Neural cell (in vitro differentiated cells): ENCODE results near the gene SWT1. TPM values are rescaled to one million over a fixed set of nuclear protein-coding genes. Genes with fewer than 3 reads are reported as not detected.
"Not testable (repeated sequence)": the region's sequence is repeated elsewhere in the genome, so short reads cannot be mapped to it uniquely, and the experiment has no call there.

Experiments
- H2AFZ ChIP-seq: fragments of 200-600, 300-800 bp; sonication (generic), shearing (Covaris generic); 2 replicates; pipeline ENCODE4 v1.6.0; 2014; ENCODE audit warnings: low read depth, mild to moderate bottlenecking, antibody characterized with exemption, low read length, moderate library complexity
- H3F3A ChIP-seq: fragments of 200-600 bp; shearing (Covaris generic); 2 replicates; pipeline ENCODE4 v1.6.1; 2016; ENCODE audit warnings: mild to moderate bottlenecking, moderate library complexity, mixed read lengths, antibody characterized with exemption, low read length; ENCODE audit not compliant: insufficient read depth, poor library complexity, severe bottlenecking
- H3K27ac ChIP-seq: fragments of 200-600, 300-800 bp; sonication (generic), shearing (Covaris generic); 2 replicates; pipeline ENCODE4 v1.5.1; 2014; ENCODE audit warnings: mild to moderate bottlenecking, low read length, moderate library complexity
- H3K27me3 ChIP-seq: fragments of 300-800, 200-600 bp; sonication (generic), shearing (Covaris generic); 2 replicates; pipeline ENCODE4 v1.6.0; 2014; ENCODE audit warnings: mild to moderate bottlenecking, low read depth, low read length, moderate library complexity; ENCODE audit not compliant: insufficient read depth
- H3K36me3 ChIP-seq: fragments of 300-800, 200-600 bp; sonication (generic), shearing (Covaris generic); 2 replicates; pipeline ENCODE4 v1.5.1; 2014; ENCODE audit warnings: mild to moderate bottlenecking, antibody characterized with exemption, low read length, moderate library complexity; ENCODE audit not compliant: insufficient read depth
- H3K4me2 ChIP-seq: fragments of 300-800, 200-600 bp; sonication (generic), shearing (Covaris generic); 2 replicates; pipeline ENCODE4 v1.6.0; 2014; ENCODE audit warnings: mild to moderate bottlenecking, low read length
- H3K4me3 ChIP-seq: fragments of 300-800, 200-600 bp; sonication (generic), shearing (Covaris generic); 2 replicates; pipeline ENCODE4 v1.5.1; 2014; ENCODE audit warnings: mild to moderate bottlenecking, low read length, moderate library complexity
- H3K79me2 ChIP-seq: fragments of 200-600 bp; shearing (Covaris generic); replicated peaks from 2 replicates; pipeline ENCODE4 v1.6.0; 2014; ENCODE audit warnings: mild to moderate bottlenecking, low read length, moderate library complexity; ENCODE audit not compliant: insufficient read depth
- H3K9ac ChIP-seq: fragments of 300-800, 200-600 bp; sonication (generic), shearing (Covaris generic); 2 replicates; pipeline ENCODE4 v1.6.1; 2016; ENCODE audit warnings: mild to moderate bottlenecking, low read length, mixed read lengths
- H3K9me2 ChIP-seq: fragments of 200-600 bp; shearing (Covaris generic); 2 replicates; pipeline ENCODE4 v1.6.1; 2016; ENCODE audit warnings: mild to moderate bottlenecking, low read length, mixed read lengths; ENCODE audit not compliant: insufficient read depth
- H3K9me3 ChIP-seq: fragments of 200-600, 300-800 bp; sonication (generic), shearing (Covaris generic); 2 replicates; pipeline ENCODE4 v1.6.1; 2016; ENCODE audit warnings: mild to moderate bottlenecking, mixed run types, low read length, moderate library complexity, mixed read lengths
- H4K20me1 ChIP-seq: fragments of 200-600 bp; shearing (Covaris generic); 2 replicates; pipeline ENCODE4 v1.6.1; 2016; ENCODE audit warnings: mild to moderate bottlenecking, mixed run types; ENCODE audit not compliant: insufficient read depth
- EP300 ChIP-seq: fragments of 450-650 bp; conservative IDR thresholded peaks from 2 replicates; pipeline ENCODE4 v1.6.1; 2014; ENCODE audit warnings: antibody characterized with exemption, mild to moderate bottlenecking, moderate library complexity; ENCODE audit not compliant: poor library complexity, severe bottlenecking
- EZH2 ChIP-seq: fragments of 200-600, 300-800 bp; shearing (Covaris generic), sonication (generic); IDR thresholded peaks from 2 replicates; pipeline ENCODE4 v1.6.1; 2014; ENCODE audit warnings: antibody characterized with exemption, low read length, borderline replicate concordance, mild to moderate bottlenecking; ENCODE audit not compliant: insufficient read depth, poor library complexity, severe bottlenecking
- MXI1 ChIP-seq: fragments of 450-650 bp; conservative IDR thresholded peaks from 2 replicates; pipeline ENCODE4 v1.6.1; 2014; ENCODE audit warnings: antibody characterized with exemption, mild to moderate bottlenecking; ENCODE audit not compliant: poor library complexity, severe bottlenecking
- POLR2AphosphoS5 ChIP-seq: IDR thresholded peaks from 2 replicates; pipeline ENCODE4 v1.6.1; 2012
- RAD21 ChIP-seq: fragments of 450-650 bp; conservative IDR thresholded peaks from 2 replicates; pipeline ENCODE4 v1.6.1; 2014; ENCODE audit warnings: antibody characterized with exemption, mild to moderate bottlenecking, moderate library complexity
- REST ChIP-seq: IDR thresholded peaks from 2 replicates; pipeline ENCODE4 v1.6.1; 2012; ENCODE audit warnings: borderline replicate concordance
- SMC3 ChIP-seq: fragments of 450-650 bp; conservative IDR thresholded peaks from 2 replicates; pipeline ENCODE4 v1.6.1; 2014; ENCODE audit warnings: antibody characterized with exemption, mild to moderate bottlenecking, moderate library complexity; ENCODE audit not compliant: poor library complexity
- TAF1 ChIP-seq: IDR thresholded peaks from 2 replicates; pipeline ENCODE4 v1.6.1; 2012; ENCODE audit warnings: low read depth
- polyA plus RNA-seq: library from polyadenylated mRNA; depleted of rRNA; stranded (reverse); fragments of >200 nt; gene quantifications from 2 replicates; pipeline ENCODE4 v1.2.3, GENCODE V29; 2014
- TF ChIP-seq, protein P1 (sequence below): fragments of 450-650 bp; IDR thresholded peaks from 2 replicates; pipeline ENCODE4 v1.5.1; 2014; ENCODE audit warnings: antibody characterized with exemption, mild to moderate bottlenecking, moderate library complexity; ENCODE audit not compliant: poor library complexity, severe bottlenecking

The SWT1 gene
- polyA plus RNA-seq, 1 donor from 2014 or later = 9.3 TPM

DNA sequence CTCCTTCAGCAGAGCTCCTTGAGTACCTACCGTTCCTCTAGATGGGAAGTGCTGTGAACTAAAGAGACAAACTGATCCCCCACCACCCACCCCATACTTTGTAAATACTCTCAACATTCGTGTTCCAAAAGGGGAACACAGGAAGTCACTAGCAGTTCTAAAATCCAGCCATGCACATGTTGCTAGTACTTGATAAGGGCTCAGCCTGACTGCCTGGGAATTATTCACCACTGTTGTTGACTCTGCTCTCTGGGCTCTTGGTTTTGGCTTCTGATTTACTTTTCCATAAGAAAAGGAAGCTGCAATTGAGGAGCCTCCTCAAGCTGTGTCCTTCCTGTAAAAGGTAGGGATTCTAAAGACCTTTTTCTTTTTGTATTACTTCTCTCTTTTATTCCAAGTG is 92.6 kb downstream of the SWT1 start:
- no peaks in the 10 kb centered on the region for H4K20me1 ChIP-seq
- TF ChIP-seq EZH2 (no peak), REST (no peak), EP300 (no peak), TAF1 (no peak), MXI1 (no peak), POLR2AphosphoS5 (no peak), RAD21 (no peak), SMC3 (no peak)
- TF ChIP-seq, protein P1, sequence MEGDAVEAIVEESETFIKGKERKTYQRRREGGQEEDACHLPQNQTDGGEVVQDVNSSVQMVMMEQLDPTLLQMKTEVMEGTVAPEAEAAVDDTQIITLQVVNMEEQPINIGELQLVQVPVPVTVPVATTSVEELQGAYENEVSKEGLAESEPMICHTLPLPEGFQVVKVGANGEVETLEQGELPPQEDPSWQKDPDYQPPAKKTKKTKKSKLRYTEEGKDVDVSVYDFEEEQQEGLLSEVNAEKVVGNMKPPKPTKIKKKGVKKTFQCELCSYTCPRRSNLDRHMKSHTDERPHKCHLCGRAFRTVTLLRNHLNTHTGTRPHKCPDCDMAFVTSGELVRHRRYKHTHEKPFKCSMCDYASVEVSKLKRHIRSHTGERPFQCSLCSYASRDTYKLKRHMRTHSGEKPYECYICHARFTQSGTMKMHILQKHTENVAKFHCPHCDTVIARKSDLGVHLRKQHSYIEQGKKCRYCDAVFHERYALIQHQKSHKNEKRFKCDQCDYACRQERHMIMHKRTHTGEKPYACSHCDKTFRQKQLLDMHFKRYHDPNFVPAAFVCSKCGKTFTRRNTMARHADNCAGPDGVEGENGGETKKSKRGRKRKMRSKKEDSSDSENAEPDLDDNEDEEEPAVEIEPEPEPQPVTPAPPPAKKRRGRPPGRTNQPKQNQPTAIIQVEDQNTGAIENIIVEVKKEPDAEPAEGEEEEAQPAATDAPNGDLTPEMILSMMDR = no peak

GRCh38 chr1:185250063-185250462 is 93.1 kb downstream of the SWT1 start:
- Histone ChIP-seq H3K79me2 (no peaks in the 10 kb centered on the region), H2AFZ (no peak overlapping the region), H3K4me3 (no peak overlapping the region), H3K27me3 (no peaks in the 10 kb centered on the region), H3K9ac (no peak overlapping the region), H3K9me3 (no peaks in the 10 kb centered on the region), H3K36me3 (no peaks in the 10 kb centered on the region), H3K9me2 (no peaks in the 10 kb centered on the region), H4K20me1 (no peaks in the 10 kb centered on the region), H3F3A (no peaks in the 10 kb centered on the region), H3K4me2 (no peak overlapping the region), H3K27ac (no peak overlapping the region)
- TF ChIP-seq POLR2AphosphoS5 (no peak), MXI1 (no peak), REST (no peak), SMC3 (no peak), EP300 (no peak), RAD21 (no peak), EZH2 (no peak), TAF1 (no peak)
- TF ChIP-seq, protein P1 = no peak

More for the DNA sequence above, 92.6 kb downstream of the SWT1 start:
- Histone ChIP-seq H3K79me2 (no peaks in the 10 kb centered on the region), H3K4me2 (no peak overlapping the region), H2AFZ (no peak overlapping the region), H3K9me3 (no peaks in the 10 kb centered on the region), H3K9ac (no peak overlapping the region), H3K27ac (no peak overlapping the region), H3K36me3 (no peaks in the 10 kb centered on the region), H3K27me3 (no peaks in the 10 kb centered on the region), H3F3A (no peaks in the 10 kb centered on the region), H3K9me2 (no peaks in the 10 kb centered on the region), H3K4me3 (no peak overlapping the region)

DNA sequence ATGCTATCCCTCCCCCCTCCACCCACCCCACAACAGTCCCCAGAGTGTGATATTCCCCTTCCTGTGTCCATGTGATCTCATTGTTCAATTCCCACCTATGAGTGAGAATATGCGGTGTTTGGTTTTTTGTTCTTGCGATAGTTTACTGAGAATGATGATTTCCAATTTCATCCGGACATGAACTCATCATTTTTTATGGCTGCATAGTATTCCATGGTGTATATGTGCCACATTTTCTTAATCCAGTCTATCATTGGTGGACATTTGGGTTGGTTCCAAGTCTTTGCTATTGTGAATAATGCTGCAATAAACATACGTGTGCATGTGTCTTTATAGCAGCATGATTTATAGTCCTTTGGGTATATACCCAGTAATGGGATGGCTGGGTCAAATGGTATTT is 95.0 kb downstream of the SWT1 start:
- H3K9me2 ChIP-seq, H4K20me1 ChIP-seq, H3K79me2 ChIP-seq, H3F3A ChIP-seq, H3K36me3 ChIP-seq, H3K9ac ChIP-seq, H3K4me2 ChIP-seq, H3K9me3 ChIP-seq, H3K27me3 ChIP-seq, H3K27ac ChIP-seq, H2AFZ ChIP-seq, H3K4me3 ChIP-seq: not testable (repeated sequence)
